Stimulated activated CD4-positive, alpha-beta T cell treated with anti-CD3 and anti-CD28 coated beads, Interleukin-4, amount 100 ng/mL, for 4 hours (primary cell): ENCODE data around the gene ATP2A1.

Source experiments
- DNase-seq, 2 experiments: peaks; one replicate each; pipeline ENCODE4 v3.0.0-alpha.2; 2020

Gene ATP2A1

DNA sequence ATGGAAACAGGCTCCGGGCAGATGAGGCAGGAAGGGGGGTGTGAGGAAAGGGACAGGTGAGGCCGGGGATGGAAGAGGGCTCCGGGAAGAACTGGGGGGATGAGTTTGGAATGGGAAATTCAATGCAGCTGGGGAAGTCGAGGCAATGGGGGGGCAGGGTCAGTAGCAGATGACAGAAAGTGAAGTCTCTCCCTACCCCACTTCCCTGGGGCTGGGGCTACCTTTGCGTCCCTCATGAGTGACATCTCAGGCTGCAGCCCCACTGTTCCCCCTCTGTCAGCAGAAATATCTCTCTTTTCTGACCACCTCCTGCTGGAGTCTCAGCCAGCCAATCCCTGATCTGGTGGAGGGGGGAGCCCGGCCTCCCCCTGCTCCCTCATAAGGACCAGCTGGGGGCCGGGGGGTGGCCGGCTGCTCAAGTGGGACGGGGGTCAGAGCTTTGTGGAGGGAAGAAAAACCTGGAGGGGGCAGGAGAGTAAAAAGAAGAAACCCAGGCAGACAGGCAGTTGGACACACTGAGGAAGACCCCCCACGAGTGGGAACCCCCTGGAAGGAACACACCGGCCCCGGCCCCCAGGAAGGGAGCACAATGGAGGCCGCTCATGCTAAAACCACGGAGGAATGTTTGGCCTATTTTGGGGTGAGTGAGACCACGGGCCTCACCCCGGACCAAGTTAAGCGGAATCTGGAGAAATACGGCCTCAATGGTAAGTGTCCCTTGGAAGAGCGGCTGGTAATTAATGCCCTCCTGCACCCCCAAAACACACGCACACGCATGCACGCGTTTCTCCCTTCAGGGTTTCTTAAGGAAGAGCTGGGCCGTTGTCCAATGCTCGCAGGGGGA, at the start of gene ATP2A1:
ATP2A1 (plus strand) TSS at position 406 of the 844 bp plus-strand sequence; CDS start at position 590, 184 bp downstream.
- DNase-seq: no peak

DNA sequence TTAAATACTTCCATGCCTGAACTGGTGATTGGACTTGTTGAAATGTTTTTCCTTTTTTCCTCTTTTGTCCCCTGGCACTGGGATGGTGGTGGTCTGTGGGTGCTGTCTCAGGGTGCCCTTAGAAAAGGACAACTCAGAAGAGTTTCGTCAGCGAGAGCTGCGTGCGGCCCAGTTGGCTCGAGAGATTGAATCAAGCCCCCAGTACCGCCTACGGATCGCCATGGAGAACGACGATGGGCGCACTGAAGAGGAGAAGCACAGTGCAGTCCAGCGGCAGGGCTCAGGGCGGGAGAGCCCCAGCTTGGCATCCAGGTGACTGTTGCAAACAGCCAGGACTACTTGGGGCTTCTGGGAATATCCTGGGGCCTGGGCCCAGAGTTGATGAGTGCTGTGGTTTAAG, 48.5 kb upstream of the ATP2A1 start:
- no peak for DNase-seq

DNA sequence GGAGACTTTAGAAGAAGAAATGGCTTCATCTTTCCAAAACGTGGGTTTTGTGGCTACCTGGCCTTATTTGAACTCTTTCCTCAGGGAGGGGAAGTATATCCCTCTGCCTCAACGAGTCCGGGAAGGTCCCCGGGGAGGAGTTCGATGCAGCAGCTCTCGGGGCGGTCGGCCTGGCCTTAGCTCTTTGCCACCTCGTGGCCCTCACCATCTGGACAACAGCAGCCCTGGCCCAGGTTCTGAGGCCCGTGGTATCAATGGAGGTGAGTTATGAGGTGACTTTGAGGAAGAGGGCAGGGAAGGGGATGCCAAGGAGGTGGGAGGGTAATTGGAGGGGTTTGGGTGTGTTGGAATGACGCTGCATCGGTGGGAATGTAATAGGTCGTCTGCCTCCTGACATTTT, 47.8 kb upstream of the ATP2A1 start:
- no peak for DNase-seq

DNA sequence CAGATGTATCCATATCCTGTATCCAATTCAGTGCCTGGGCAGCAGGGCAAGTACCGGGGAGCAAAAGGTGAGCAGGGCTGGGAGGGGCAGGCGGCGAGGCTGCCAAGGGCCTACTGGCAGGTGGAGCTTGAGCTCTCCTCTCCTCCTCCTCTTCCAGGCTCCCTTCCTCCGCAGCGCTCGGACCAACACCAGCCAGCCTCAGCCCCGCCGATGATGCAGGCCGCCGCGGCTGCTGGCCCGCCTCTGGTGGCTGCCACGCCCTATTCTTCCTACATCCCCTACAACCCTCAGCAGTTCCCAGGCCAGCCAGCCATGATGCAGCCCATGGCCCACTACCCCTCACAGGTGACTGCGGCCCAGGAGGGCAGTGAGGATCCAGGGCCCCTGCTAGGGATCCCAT, 43.9 kb upstream of the ATP2A1 start:
- DNase-seq: no peak

DNA sequence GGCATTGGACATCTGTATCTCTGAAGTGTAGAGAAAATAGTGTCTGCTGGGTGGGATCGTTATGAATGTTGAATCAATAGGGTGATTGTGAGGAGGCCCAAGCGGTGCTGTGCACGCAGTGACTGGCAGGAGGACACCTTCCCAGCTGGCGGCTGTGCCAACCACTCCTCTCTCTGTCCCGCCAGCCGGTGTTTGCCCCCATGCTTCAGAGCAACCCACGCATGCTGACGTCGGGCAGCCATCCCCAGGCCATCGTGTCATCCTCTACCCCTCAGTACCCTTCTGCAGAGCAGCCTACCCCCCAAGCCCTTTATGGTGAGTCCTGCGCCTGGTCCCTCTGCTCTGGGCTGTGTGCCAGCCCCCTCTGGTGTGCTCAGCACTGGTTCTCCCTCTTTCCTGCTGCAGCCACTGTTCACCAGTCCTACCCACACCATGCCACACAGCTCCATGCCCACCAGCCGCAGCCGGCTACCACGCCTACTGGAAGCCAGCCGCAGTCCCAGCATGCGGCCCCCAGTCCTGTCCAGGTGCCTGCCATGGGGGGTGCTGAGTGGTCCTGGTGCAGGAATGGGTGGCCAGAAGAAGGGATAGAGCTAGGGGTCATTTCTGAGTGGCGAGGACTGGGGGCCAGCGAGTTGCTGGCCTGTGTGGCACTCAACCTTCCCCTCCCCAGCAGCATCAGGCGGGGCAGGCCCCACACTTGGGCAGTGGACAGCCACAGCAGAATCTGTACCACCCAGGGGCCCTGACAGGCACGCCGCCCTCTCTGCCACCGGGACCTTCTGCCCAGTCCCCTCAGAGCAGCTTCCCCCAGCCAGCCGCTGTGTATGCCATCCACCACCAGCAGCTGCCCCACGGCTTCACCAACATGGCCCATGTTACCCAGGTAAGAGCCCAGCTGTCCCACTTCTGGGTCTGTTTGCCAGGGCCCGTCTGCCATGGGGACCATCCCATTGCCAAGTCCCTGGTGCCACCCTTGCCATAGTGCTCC, 43.1 kb upstream of the ATP2A1 start:
- no peak for DNase-seq

DNA sequence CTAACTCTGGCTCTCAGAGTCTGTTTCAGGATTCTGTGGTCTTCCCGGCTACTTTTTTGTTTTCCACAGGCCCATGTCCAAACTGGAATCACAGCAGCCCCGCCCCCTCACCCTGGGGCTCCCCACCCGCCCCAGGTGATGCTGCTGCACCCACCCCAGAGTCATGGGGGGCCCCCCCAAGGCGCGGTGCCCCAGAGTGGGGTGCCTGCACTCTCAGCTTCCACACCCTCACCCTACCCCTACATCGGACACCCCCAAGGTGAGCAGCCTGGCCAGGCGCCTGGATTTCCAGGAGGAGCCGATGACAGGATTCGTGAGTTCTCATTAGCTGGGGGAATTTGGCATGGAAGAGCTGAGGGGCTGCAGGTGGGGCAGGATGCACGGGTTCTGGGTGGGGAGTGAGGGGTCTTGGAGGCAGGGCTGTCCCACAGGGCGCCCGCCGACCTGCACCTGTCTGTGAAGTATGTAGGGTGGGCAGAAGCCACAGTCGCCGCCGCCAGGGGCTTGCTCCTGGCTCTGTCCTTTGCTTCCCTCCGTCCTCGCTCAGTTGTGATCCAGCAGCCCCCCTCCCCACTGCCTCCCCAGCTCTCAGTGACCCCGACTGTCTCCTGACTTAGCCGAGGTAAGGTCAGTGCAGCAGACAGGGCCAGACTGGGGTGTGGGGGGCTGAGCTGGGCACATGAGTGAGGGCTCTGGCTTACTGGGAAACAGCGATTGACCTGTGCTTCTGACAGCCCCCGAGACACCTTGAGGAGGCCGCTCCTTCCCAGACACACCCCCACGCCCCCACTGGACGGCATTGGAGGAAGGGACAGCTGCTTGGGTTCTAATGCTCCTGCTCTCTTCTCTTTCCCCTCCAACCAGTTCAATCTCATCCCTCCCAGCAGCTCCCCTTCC, 42.2 kb upstream of the ATP2A1 start:
- DNase-seq: no peak

DNA sequence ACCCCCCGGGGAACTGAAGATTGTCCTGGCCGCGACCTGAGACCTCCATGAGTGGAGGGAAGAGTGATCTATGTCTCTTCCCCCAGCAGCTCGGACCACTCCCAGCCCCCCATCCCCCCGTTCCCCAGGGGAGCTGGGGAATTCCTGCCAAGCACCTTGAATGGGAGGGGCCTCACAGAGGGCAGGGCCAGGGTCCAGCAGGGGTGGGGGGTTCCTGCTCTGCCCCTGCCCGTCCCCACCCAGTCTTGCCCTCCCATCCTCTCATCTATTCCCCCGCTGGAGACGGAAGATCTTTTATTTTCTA, 41.6 kb upstream of the ATP2A1 start:
- no peak for DNase-seq

DNA sequence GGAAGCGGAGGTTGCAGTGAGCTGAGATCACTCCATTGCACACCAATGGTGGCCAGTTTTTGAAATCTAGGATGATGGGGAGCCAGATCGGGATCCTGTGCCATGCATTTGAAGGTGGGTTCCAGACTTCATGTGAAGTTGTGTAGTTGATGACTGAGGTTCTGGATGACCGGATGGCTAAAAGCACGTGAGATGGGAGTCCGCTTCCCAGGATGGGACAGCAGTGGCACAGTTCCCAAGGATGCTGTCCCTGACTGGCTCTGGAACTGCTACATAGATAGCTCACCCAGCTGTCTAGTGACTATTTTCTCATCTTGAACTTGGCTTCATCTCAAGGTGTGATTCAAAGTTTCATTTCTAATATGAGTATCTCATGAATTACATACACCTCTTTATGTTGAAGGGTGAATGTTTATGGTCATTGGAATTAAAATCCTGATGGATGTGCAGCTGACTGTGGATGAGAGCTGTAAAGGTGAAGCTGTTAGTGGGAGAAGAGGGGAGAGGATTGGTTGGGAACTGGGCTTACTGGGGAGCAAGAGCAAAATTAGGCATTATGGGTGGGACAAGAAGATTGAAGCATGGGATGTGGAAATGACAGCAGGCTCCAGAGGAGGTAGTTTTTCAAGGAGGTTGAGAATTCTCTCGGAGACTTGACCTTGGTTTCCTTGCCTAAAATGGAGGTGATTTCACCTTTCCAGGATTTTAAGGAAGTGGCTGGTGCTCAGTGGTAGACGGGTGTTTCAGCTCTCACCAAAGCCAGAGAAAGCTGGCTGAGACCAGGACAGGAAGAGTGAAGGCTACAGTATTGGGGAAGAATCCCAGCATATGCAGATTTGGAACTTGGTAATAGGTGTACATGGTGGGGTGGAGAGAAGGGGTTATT, 40.4 kb upstream of the ATP2A1 start:
- DNase-seq: no peak

DNA sequence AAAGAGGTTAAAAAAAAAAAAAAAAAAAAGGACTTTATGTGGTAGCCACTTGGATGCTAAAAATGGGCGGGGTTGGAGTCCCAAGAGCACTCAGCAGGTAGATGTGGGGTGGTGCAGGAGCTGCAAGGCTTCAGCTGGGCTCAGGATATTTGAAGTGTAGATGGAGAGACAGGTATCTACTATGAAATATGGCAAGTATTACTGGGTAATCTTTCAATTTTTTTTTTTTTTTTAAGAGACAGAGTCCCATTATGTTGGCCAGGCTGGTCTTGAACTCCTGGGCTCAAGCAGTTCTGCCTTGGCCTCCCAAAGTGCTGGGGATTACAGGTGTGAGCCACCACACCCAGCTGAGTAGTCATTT, 39.8 kb upstream of the ATP2A1 start:
- DNase-seq: no peak

DNA sequence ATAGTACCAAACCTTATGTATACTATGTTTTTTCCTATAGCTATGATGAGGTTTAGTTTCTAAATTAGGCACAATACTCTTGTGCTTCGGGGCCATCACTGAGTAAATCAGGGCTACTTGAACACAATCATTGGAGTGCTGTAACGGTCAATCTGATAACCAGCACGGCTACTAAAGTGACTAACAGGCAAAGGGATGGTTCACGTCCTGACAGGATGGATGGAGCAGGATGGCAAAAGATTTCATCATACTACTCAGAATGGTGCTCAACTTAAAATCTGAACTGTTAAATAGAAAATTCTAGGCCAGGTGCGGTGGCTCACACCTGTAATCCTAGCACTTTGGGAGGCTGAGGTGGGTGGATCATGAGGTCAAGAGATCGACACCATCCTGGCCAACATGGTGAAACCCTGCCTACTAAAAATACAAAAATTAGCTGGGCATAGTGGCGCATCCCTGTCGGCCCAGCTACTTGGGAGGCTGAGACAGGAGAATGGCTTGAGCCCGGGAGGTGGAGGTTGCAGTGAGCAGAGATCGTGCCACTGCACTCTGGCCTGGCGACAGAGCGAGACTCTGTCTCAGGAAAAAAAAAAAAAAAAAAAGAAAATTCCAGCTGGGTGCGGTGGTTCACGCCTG, 39.2 kb upstream of the ATP2A1 start:
- no peak for DNase-seq

DNA sequence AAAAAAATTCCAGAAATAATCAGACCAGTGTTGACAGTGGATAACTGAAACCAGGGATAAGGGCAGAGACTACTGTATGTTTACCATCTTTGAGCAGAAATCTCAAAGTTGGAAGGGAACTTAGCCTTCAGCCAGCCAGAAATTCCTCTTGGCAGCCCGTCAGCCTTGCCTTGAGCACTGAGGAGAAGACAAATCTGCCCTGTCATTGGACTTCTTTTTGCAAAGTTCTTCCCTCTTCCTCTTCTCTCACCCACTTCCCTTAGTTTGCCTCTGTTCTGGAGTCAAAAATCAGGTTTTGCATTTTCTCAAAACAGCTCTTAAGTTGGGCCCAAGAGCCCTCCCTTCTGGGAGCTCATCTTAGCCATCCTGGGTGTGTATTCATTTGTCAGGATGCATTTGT, 38.4 kb upstream of the ATP2A1 start:
- no peak for DNase-seq

DNA sequence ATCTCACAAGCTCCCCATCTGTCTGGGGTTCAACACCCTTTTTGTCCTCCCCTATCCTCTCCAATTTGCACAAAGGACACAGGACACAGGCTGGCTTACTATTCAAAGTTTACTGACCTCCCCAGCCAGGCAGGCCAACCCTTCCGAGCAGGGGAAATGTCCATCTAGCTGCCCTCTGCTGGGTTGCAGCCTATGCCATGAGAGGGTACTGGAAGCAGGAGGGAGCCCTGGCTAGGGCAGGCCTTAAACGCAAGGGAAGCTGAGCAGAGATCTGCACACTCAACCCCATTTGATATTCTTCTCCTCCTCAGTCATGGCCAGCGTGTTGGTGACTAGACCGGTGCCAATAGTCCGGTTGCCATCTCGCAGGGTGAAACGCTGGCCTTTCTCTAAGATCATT, 35.6 kb upstream of the ATP2A1 start:
- DNase-seq: no peak

DNA sequence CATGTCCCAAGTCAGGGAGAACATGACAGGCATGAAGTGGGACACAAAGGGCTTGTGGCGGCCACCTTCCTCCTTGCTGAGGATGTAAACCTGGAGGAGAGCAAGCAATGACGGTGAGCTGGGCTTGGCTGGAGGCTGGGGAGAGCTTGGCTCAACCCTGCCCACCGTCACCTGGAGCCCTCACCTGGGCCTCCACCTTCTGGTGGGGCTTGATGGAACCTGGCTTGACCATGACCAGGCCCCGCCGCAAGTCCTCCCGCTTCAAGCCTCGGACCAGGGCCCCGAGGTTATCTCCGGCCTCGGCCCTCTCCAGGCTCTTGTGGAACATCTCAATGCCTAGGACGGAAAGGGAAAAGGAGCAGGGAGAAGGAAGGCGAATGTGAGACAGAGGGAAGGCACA, 34.5 kb upstream of the ATP2A1 start:
- no peak for DNase-seq

DNA sequence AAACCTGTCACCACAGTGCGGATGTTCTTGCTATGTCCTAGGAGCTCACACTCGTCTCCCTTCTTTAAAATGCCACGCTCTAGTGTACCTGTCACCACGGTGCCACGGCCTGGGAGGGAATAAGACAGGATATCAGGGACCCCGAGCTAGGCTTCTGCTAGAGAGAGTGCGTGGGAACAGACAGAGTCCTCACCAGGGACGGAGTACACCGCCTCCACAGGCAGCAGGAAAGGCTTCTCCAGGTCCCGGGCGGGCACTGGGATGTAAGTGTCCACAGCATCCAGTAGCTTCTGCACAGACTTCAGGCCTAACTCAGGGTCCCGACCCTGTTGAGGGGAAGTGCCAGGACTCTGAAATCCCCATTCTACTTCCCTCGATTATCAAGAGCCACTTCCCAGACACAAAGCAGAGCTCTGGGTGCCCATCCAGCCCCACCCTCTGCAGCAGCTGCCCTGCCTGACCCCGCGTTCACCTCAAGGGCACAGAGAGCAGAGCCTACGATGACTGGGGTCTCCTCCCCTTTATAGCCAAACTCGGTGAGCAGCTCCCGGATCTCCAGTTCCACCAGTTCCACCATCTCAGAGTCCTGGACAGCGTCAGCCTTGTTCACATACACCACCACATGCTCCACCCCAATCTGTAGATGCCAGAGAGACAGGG, 33.9 kb upstream of the ATP2A1 start:
- no peak for DNase-seq

DNA sequence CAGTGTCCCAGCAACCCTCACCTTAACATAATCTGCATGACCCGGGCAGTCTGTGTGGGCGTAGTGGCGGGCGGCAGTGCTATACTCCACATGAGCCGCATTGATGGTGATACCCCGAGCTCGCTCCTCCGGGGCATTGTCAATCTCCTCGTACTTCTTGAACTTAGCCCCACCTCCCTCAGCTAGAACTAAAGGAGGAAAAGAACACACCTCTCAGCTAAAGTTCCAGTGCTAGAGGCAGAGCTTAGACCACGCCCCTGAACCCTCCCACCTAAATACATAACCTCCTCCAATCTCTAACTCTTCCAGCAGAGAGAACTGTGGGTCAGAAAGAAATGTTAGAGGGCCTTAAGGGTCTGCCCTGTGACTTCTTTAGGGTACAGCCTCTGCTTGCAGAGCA, 33.0 kb upstream of the ATP2A1 start:
- DNase-seq: peak; percentile 31 to 45

DNA sequence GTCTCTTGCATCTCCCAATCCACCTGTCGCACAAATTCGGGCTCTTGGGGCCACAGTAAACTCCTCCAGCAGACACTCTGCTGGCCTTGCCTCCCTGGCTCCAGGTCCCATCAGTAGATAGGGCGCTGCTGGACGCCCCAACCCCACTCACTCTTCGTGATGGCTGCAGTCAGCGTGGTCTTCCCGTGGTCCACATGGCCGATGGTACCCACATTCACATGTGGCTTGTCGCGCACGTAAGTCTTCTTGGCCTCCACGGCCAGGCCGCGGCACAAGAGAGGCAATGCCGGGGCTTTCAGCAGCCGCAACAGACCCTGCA, 32.6 kb upstream of the ATP2A1 start:
- DNase-seq: peak in 1 of 2 experiments; percentile 23

DNA sequence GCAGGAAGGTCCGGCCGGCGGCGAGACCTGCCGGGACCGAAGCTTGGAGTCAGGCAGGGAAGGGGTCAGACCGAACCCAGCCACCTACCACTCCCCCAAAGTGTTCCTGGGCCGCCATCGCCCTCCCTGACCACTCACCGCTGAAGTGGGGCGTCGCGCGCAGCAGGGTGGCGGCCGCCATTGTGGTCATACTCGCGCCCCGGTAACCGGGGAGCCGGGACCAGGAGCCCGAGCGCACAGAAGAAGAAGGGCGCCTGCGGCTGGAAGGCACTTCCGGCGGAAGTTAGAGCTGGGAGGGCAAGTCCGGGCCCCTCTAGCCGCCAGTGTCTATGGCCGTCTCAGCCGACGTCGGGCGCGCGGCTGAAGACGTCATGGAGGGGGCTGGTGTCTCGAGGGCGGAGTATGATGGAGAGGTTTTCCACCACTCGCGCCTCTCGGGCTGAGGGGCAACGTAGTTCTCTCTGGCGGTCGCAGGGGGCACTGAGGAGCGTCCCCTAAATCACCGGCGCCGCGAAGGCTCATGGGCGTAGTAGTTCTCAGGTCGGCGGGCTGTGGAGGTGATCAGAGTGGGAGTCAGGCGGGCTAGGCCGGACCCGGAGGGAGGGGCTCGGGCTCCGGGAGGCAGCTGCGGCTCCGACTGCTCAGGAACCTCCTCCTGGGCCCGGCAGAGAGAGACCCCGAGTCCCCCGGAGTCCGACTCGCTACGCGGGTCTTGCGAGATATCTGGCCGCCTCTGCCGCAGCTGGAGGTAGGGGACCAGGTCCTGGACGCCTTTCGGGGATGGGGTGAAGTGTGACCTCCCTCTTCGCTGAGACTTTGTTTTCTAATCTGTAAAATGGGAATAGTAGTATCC, 32.0 kb upstream of the ATP2A1 start, which contains the start of gene TUFM:
TUFM (minus strand) TSS at position 269 of the 853 bp plus-strand sequence; CDS start at position 190, 79 bp downstream.
- peak; percentile 96 to 99 for DNase-seq

DNA sequence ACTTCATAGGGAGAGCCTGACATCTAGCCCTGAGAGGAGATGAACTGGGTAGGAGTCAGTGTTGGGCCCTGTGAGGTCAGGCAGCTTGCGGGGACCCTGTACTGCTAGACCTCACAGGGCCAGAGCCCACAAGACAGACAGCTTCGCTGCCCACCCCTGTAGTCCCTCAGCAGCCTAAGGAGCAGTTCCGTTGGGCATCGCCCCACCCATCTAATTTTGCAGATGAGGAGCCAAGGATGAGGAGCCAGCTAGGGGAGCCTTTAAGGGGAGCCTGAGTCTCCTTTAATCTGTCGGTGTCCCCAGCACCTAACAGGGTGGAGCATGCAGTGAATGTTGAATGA, 31.4 kb upstream of the ATP2A1 start:
- no peak for DNase-seq

DNA sequence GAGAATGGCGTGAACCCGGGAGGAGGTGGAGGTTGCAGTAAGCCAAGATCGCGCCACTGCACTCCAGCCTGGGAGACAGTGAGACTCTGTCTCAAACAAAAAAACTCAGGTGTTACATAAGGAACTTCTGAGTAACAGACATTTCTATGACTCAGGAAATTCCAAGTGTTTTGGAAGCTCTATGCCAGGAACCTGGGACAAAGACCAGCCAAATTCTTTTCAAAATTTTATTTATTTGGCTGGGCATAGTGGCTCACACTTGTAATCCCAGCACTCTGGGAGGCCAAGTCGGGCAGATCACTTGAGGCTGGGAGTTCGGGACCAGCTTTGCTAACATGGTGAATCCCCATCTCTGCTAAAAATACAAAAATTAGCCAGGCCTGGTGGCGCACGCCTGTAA, 19.9 kb upstream of the ATP2A1 start:
- no peak for DNase-seq

DNA sequence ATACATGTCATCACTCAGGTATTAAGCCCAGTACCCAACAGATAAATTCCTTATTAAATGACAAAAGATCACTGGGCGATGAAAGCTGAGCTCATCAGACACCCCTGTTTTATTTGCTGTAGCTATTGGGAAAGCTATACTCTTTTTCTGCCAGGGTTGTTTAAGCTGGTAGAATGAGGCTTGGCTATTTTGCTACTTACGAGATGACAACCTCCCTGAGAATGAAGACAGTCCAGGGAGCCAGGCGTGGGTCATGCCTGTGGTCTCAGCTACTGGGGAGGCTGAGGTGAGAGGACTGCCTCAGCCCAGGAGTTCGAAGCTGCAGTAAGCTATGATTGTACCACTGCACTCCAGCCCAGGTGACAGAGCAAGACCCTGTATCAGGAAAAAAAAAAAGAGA, 19.0 kb upstream of the ATP2A1 start:
- no peak for DNase-seq
